ENCODE data around the gene SERTAD1. TPM values are rescaled to one million over a fixed set of nuclear protein-coding genes. Genes with fewer than 3 reads are reported as not detected.

SERTAD1 gene
- total and polyA plus RNA-seq, 2 of the 8 experiments (the other 6 are each of a cell fraction or from before 2014, with no cell fraction given), result 5.4 to 6.6 TPM

GRCh38 chr19:40379446-40380198 lies 46.2 kb downstream of the SERTAD1 start:
- CTCF ChIA-PET (ENCODE audit: partially characterized antibody), result interaction anchor here (1.6 to 4.2 kb wide), 4 partner anchors 9 to 74 kb away, joined by 5 to 19 read pairs (median 10); no protein-coding TSS in a partner anchor
- H3K9ac ChIP-seq (replicated peaks in 1 of 4; ENCODE audit: extremely low read depth in 1 of 4, low read depth in 3 of 4, low read length in 3 of 4), result no peak overlapping the region
- H3K36me3 ChIP-seq (ENCODE audit: control insufficient read depth in 2 of 4, insufficient read depth in 4 of 4, low read length in 3 of 4), result peaks cover 6 to 20% (median 12%) of the 10 kb centered on the region in 4 experiments; a peak in 7 of 8 replicates
- H3K14ac ChIP-seq (ENCODE audit: insufficient read length), result no peak overlapping the region
- no peak overlapping the region for H3K4ac ChIP-seq (replicated peaks; ENCODE audit: insufficient read length, low read depth, low read length)
- H3K18ac ChIP-seq (ENCODE audit: extremely low read depth, low read length), result no peak overlapping the region
- H2BK12ac ChIP-seq (ENCODE audit: low read depth, low read length), result no peak overlapping the region; the same call in 1 of the 2 replicates
- H2AFZ ChIP-seq (ENCODE audit: low read length), result no peak overlapping the region
- H3K79me2 ChIP-seq (ENCODE audit: control insufficient read depth in 1 of 2, insufficient read depth in 2 of 2, low read length in 2 of 2), result no peaks in the 10 kb centered on the region
- DNase-seq (ENCODE audit: low read depth in 1 of 2, low spot score in 2 of 2) (no peak), FAIRE-seq (no peak)
- H4K20me1 ChIP-seq (replicated peaks in 1 of 2; ENCODE audit: control insufficient read depth in 1 of 2, insufficient read depth in 2 of 2, low read length in 2 of 2), result peaks cover 0 to 12% of the 10 kb centered on the region in 2 experiments
- no peak overlapping the region for H2BK120ac ChIP-seq (replicated peaks; ENCODE audit: low read depth, low read length)
- no peak overlapping the region for H3K23ac ChIP-seq (ENCODE audit: insufficient read length)
- no peak overlapping the region for H4K5ac ChIP-seq (ENCODE audit: insufficient read length, low read depth, low read length)
- no peak overlapping the region for H3K4me3 ChIP-seq (ENCODE audit: extremely low read depth in 1 of 4, insufficient read depth in 2 of 4, low read depth in 3 of 4, low read length in 4 of 4)
- no peak overlapping the region for H2AK5ac ChIP-seq (ENCODE audit: low read depth, low read length)
- no peaks in the 10 kb centered on the region for H3K27me3 ChIP-seq (replicated peaks in 1 of 4; ENCODE audit: control insufficient read depth in 3 of 4, extremely low read depth in 1 of 4, insufficient read depth in 3 of 4, low read length in 3 of 4)
- POLR2A ChIA-PET (ENCODE audit: partially characterized antibody), result interaction anchor here (0.7 to 4.1 kb wide), 9 partner anchors 9 to 48 kb away, joined by 3 to 25 read pairs (median 4); no protein-coding TSS in a partner anchor
- no peaks in the 10 kb centered on the region for H3K79me1 ChIP-seq (ENCODE audit: low read depth, low read length)
- H4K91ac ChIP-seq (replicated peaks; ENCODE audit: insufficient read length, low read length), result no peak overlapping the region
- TF ChIP-seq TBP (IDR thresholded peaks at IDR 0.05; ENCODE audit: low read depth, low read length), result no peak
- no peak overlapping the region for H2BK20ac ChIP-seq (ENCODE audit: low read length)
- no peak overlapping the region for H2BK15ac ChIP-seq (ENCODE audit: low read length)
- H3K4me1 ChIP-seq (replicated peaks in 1 of 4; ENCODE audit: control insufficient read depth in 3 of 4, insufficient read depth in 4 of 4, low read length in 3 of 4), result peaks cover 0 to 4% (median 0%) of the 10 kb centered on the region in 4 experiments; a peak in 2 of 7 replicates
- H3K27ac ChIP-seq (ENCODE audit: low read depth, low read length), result no peak overlapping the region
- no peak overlapping the region for H2BK5ac ChIP-seq (ENCODE audit: low read depth, low read length)
- no peak overlapping the region for H3K56ac ChIP-seq (replicated peaks; ENCODE audit: insufficient read length, low read depth, low read length)
- WGBS, 2 experiments (ENCODE audit: extremely low coverage in 1 of 2, insufficient coverage in 1 of 2, insufficient read length in 1 of 2, insufficient replicate concordance in 2 of 2, low coverage in 1 of 2, low lambda C conversion rate in 2 of 2, missing lambda C conversion rate in 1 of 2), result 90% methylated on average over 10 of the region's 11 CpGs; no CpG with 5 or more reads in 1 of the 2 experiments
- no peaks in the 10 kb centered on the region for H3K23me2 ChIP-seq (ENCODE audit: low read depth, low read length)
- no peak overlapping the region for H3K4me2 ChIP-seq (ENCODE audit: insufficient read depth in 1 of 2, low read depth in 2 of 2, low read length in 2 of 2)
- no peak overlapping the region for H4K8ac ChIP-seq (ENCODE audit: extremely low read depth, insufficient read depth, low read length)
- no peaks in the 10 kb centered on the region for H3K9me3 ChIP-seq (ENCODE audit: insufficient read depth in 2 of 2, low read depth in 1 of 2, low read length in 1 of 2)
